Stimulated activated CD8-positive, alpha-beta memory T cell treated with anti-CD3 and anti-CD28 coated beads, Interleukin-7, amount 100 ng/mL, for 1 hour (primary cell): Measurements from ENCODE around the gene OTULIN.

ENCODE experiments used
- DNase-seq, 2 donors: peaks; one replicate each; pipeline ENCODE4 v3.0.0-alpha.2; 2020; ENCODE audit warnings: low read depth in 2 of 2

The OTULIN gene

GRCh38 chr5:14696851-14697250, 32.3 kb downstream of the OTULIN start:
- DNase-seq: no peak

GRCh38 chr5:14698495-14698894, 34.0 kb downstream of the OTULIN start:
- DNase-seq: no peak

- no peak for DNase-seq
Measured at GRCh38 chr5:14699159-14699558, 34.6 kb downstream of the OTULIN start.

GRCh38 chr5:14699807-14700400, 35.4 kb downstream of the OTULIN start:
- DNase-seq: no peak

GRCh38 chr5:14700478-14701436, 36.2 kb downstream of the OTULIN start:
- DNase-seq: no peak

GRCh38 chr5:14701556-14701955, 37.0 kb downstream of the OTULIN start:
- DNase-seq: no peak

GRCh38 chr5:14702238-14702839, 37.8 kb downstream of the OTULIN start:
- no peak for DNase-seq

GRCh38 chr5:14705556-14705955, 41.0 kb downstream of the OTULIN start:
- DNase-seq: no peak

GRCh38 chr5:14706615-14707021, 42.1 kb downstream of the OTULIN start:
- no peak for DNase-seq

- no peak for DNase-seq
Measured at GRCh38 chr5:14707811-14708390, 43.4 kb downstream of the OTULIN start.

GRCh38 chr5:14708551-14708950, 44.0 kb downstream of the OTULIN start:
- DNase-seq: no peak

- no peak for DNase-seq
Measured at GRCh38 chr5:14710313-14710994, 45.9 kb downstream of the OTULIN start.

- no peak for DNase-seq
Measured at GRCh38 chr5:14712131-14712530, 47.6 kb downstream of the OTULIN start.

GRCh38 chr5:14712666-14713065, 48.1 kb downstream of the OTULIN start:
- DNase-seq: no peak

GRCh38 chr5:14713476-14714390, 49.2 kb downstream of the OTULIN start:
- DNase-seq: no peak

- no peak for DNase-seq
Measured at GRCh38 chr5:14714706-14715105, 50.2 kb downstream of the OTULIN start.

- DNase-seq: no peak
Measured at GRCh38 chr5:14715481-14715880, 51.0 kb downstream of the OTULIN start.

- DNase-seq: no peak
Measured at GRCh38 chr5:14716755-14717752, 52.5 kb downstream of the OTULIN start.

GRCh38 chr5:14718778-14719177, 54.3 kb downstream of the OTULIN start:
- DNase-seq: no peak
